H1 (cell line): ENCODE results near the gene TCHH. TPM values are rescaled to one million over a fixed set of nuclear protein-coding genes. Genes with fewer than 3 reads are reported as not detected.

Experiments used
- GTF2F1 ChIP-seq: IDR thresholded peaks from 2 replicates; pipeline ENCODE4 v1.6.1; 2012; ENCODE audit warnings: low read depth, low read length, improper control_type of control experiment, borderline replicate concordance
- SAP30 ChIP-seq: fragments of 300-600 bp; sonication (generic); IDR thresholded peaks from 2 replicates; pipeline ENCODE4 v1.7.1; 2012; ENCODE audit warnings: low read length, moderate library complexity, mild to moderate bottlenecking, inconsistent platforms; ENCODE audit not compliant: insufficient read depth, insufficient replicate concordance
- TAF1 ChIP-seq: IDR thresholded peaks from 2 replicates; pipeline ENCODE4 v1.6.1; 2011; ENCODE audit warnings: mild to moderate bottlenecking, low read depth, low read length
- polyA plus RNA-seq, 7 experiments: library from polyadenylated mRNA; depleted of rRNA in 3 of 7; stranded (reverse) in 5 of 7; unstranded in 2 of 7; fragments of >200 nt in 5 of 7; fragments of 200-250 nt in 2 of 7; gene quantifications; 1 replicate in 5 of 7; 2 replicates in 1 of 7; 4 replicates in 1 of 7; pipeline versions ENCODE4 v1.2.1 to v1.2.3, GENCODE V29; 2011 to 2013; ENCODE audit warnings: missing spikeins in 2 of 7, mixed read lengths in 2 of 7
- total RNA-seq: library from RNA; stranded (reverse); fragmentation: NEBNext Ultra II Directional; extraction: Animal tissue kit (Norgen Biotek cat#: 25700); gene quantifications from 2 replicates; pipeline ENCODE4 v1.2.1, GENCODE V29; 2021

The TCHH gene
- total and polyA plus RNA-seq, 2 of the 8 experiments (the other 6 are each of a cell fraction or from before 2014, with no cell fraction given), result 0.02 to 0.07 TPM

DNA sequence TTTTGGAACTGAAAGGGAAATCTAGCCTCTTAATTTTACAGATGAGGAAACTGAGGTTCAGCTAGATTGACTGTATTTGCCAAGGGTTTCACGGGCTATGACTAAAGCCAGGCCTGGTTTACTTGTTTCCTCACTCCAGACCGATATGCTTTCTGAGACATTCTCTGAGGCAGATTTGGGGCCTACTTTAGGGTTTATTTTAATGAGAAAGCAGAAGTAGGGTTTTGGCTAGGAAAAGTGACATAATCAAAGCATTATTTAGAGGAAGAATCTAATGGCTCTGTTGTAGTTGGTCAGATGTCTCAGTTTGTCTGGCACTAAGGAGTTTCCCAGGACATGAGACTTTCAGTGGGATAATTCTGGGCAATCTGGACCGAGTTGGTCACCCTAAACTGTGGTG is 45.3 kb upstream of the TCHH start (continued):
- TF ChIP-seq TAF1 (no peak), SAP30 (no peak), GTF2F1 (no peak)
